CD4-positive, CD25-positive, alpha-beta regulatory T cell (primary cell): Measurements from ENCODE around the gene WDR26. TPM values are rescaled to one million over a fixed set of nuclear protein-coding genes. Genes with fewer than 3 reads are reported as not detected.
"Not testable (repeated sequence)": the region's sequence is repeated elsewhere in the genome, so short reads cannot be mapped to it uniquely, and the experiment has no call there.

Experiments used
- ATAC-seq, 2 donors: fragments of 150-1000 bp; cut with Tn5 transposase; one replicate each; pipeline ENCODE4 v1.10.0; 2021; ENCODE audit warnings: low read depth in 2 of 2, moderate number of reproducible peaks in 2 of 2, moderate library complexity in 1 of 2
- DNase-seq, 3 donors: peaks; one replicate each; pipeline versions ENCODE4 v3.0.0 to v3.0.0-alpha.2; 2012 to 2022; ENCODE audit warnings: mixed read lengths in 1 of 3
- H3K27ac ChIP-seq: one replicate; pipeline ENCODE4 v1.7.0; 2013; ENCODE audit warnings: mild to moderate bottlenecking, low read length; ENCODE audit not compliant: insufficient read depth, poor library complexity, severe bottlenecking
- H3K27me3 ChIP-seq: one replicate; pipeline ENCODE4 v1.7.0; 2013; ENCODE audit warnings: low read length; ENCODE audit not compliant: control insufficient read depth, insufficient read depth
- H3K36me3 ChIP-seq: one replicate; pipeline ENCODE4 v1.7.0; 2013; ENCODE audit warnings: mild to moderate bottlenecking, low read length, moderate library complexity; ENCODE audit not compliant: control insufficient read depth, insufficient read depth
- H3K4me1 ChIP-seq: 2 replicates; pipeline ENCODE4 v1.7.0; 2013; ENCODE audit warnings: mild to moderate bottlenecking, low read length; ENCODE audit not compliant: insufficient read depth, control insufficient read depth, poor library complexity, severe bottlenecking
- H3K4me3 ChIP-seq: one replicate; pipeline ENCODE4 v1.7.0; 2013; ENCODE audit warnings: low read depth, mild to moderate bottlenecking, low read length, moderate library complexity
- H3K9me3 ChIP-seq, 2 experiments: 1 replicate in 1 of 2; 2 replicates in 1 of 2; pipeline ENCODE4 v1.7.0; 2013; ENCODE audit warnings: low read length in 2 of 2, mild to moderate bottlenecking in 1 of 2, moderate library complexity in 1 of 2; ENCODE audit not compliant: control insufficient read depth in 2 of 2
- H3K27ac Mint-ChIP-seq, 3 donors: one replicate each; pipeline ENCODE4 v1.8.0; 2020 to 2022; ENCODE audit warnings: mild to moderate bottlenecking in 3 of 3, mixed read lengths in 3 of 3, moderate library complexity in 2 of 3
- H3K27me3 Mint-ChIP-seq: one replicate; pipeline ENCODE4 v1.8.0; 2022; ENCODE audit warnings: mild to moderate bottlenecking, mixed read lengths
- H3K36me3 Mint-ChIP-seq: one replicate; pipeline ENCODE4 v1.8.0; 2020; ENCODE audit warnings: mixed read lengths
- H3K4me1 Mint-ChIP-seq, 4 donors: one replicate each; pipeline ENCODE4 v1.8.0; 2020 to 2022; ENCODE audit warnings: mixed read lengths in 4 of 4, mild to moderate bottlenecking in 1 of 4
- H3K4me3 Mint-ChIP-seq, 4 donors: one replicate each; pipeline ENCODE4 v1.8.0; 2020 to 2022; ENCODE audit warnings: mild to moderate bottlenecking in 4 of 4, mixed read lengths in 4 of 4, moderate library complexity in 3 of 4
- H3K9me3 Mint-ChIP-seq, 7 donors: one replicate each; pipeline ENCODE4 v1.8.0; 2020 to 2022; ENCODE audit warnings: mixed read lengths in 7 of 7, mild to moderate bottlenecking in 3 of 7, moderate library complexity in 2 of 7
- polyA plus RNA-seq, 4 donors: library from polyadenylated mRNA; unstranded; fragments of 300-500 nt; fragmentation: Illumina TruSeq; gene quantifications; one replicate each; pipeline ENCODE4 v1.2.3, GENCODE V29; 2021
- total RNA-seq: library from RNA; stranded (reverse); gene quantifications from one replicate; pipeline ENCODE4 v1.2.3, GENCODE V29; 2022

The WDR26 gene
- 209 TPM for total RNA-seq
- polyA plus RNA-seq = 1 to 10 TPM; 2.6 to 5.3 (median 3.3) TPM

GRCh38 chr1:224434691-224435317 lies at the start of gene WDR26:
TSS of gene WDR26 (minus strand) at chr1:224434797.
- no peaks in the 10 kb centered on the region for H3K9me3 Mint-ChIP-seq
- peaks cover 29 to 49% (median 42%) of the 10 kb centered on the region in 4 donors for H3K4me1 Mint-ChIP-seq
- Histone ChIP-seq H3K4me3 (peak within 1 kb of the TSS; percentile 91), H3K9me3 (no peaks in the 10 kb centered on the region), H3K36me3 (peaks cover 4% of the 10 kb centered on the region), H3K27me3 (no peaks in the 10 kb centered on the region), H3K27ac (peak within 1 kb of the TSS; percentile 92), H3K4me1 (peaks cover 49% of the 10 kb centered on the region)
- peak within 1 kb of the TSS; percentile 93 to 97 (median 96) for H3K4me3 Mint-ChIP-seq
- H3K27ac Mint-ChIP-seq = peak within 1 kb of the TSS; percentile 97 to 99 (median 98)
- DNase-seq (peak; percentile 83 to 93 (median 87)), ATAC-seq (peak; percentile 86)
- H3K36me3 Mint-ChIP-seq = peaks cover 4% of the 10 kb centered on the region
- H3K27me3 Mint-ChIP-seq = no peaks in the 10 kb centered on the region

- DNase-seq, ATAC-seq, H3K36me3 Mint-ChIP-seq, H3K4me3 ChIP-seq, H3K36me3 ChIP-seq, H3K9me3 ChIP-seq, H3K27me3 ChIP-seq, H3K27me3 Mint-ChIP-seq, H3K9me3 Mint-ChIP-seq, H3K4me1 Mint-ChIP-seq, H3K27ac ChIP-seq, H3K4me1 ChIP-seq, H3K4me3 Mint-ChIP-seq, H3K27ac Mint-ChIP-seq: not testable (repeated sequence)
Observed at GRCh38 chr1:224483206-224483605, 48.6 kb upstream of the WDR26 start.

- Histone ChIP-seq H3K27me3 (no peaks in the 10 kb centered on the region), H3K4me1 (no peaks in the 10 kb centered on the region), H3K27ac (no peak overlapping the region), H3K4me3 (no peak overlapping the region), H3K36me3 (no peaks in the 10 kb centered on the region), H3K9me3 (peaks cover 0 to 2% of the 10 kb centered on the region in 2 experiments)
- Mint-ChIP-seq H3K4me1 (no peaks in the 10 kb centered on the region), H3K27ac (no peak overlapping the region), H3K36me3 (peaks cover 6% of the 10 kb centered on the region), H3K27me3 (no peaks in the 10 kb centered on the region), H3K9me3 (peaks cover 0 to 6% (median 2%) of the 10 kb centered on the region in 7 donors), H3K4me3 (no peak overlapping the region)
- no peak for ATAC-seq
- DNase-seq = no peak
Observed at GRCh38 chr1:224482619-224483018, 48.0 kb upstream of the WDR26 start.

- no peak for DNase-seq
- H3K27ac ChIP-seq = no peak overlapping the region
- H3K4me1 Mint-ChIP-seq = no peaks in the 10 kb centered on the region
- H3K27me3 Mint-ChIP-seq = no peaks in the 10 kb centered on the region
- ATAC-seq = no peak
- peaks cover 6% of the 10 kb centered on the region for H3K36me3 Mint-ChIP-seq
- no peaks in the 10 kb centered on the region for H3K36me3 ChIP-seq
- H3K4me3 ChIP-seq = no peak overlapping the region
- peaks cover 0 to 2% of the 10 kb centered on the region in 2 experiments for H3K9me3 ChIP-seq
- no peak overlapping the region for H3K4me3 Mint-ChIP-seq
- H3K4me1 ChIP-seq = no peaks in the 10 kb centered on the region
- H3K27me3 ChIP-seq = no peaks in the 10 kb centered on the region
- H3K9me3 Mint-ChIP-seq = peaks cover 0 to 6% (median 2%) of the 10 kb centered on the region in 7 donors
- H3K27ac Mint-ChIP-seq = no peak overlapping the region
Observed at GRCh38 chr1:224481601-224482000, 47.0 kb upstream of the WDR26 start.

GRCh38 chr1:224480888-224481459 lies 46.4 kb upstream of the WDR26 start:
- not testable (repeated sequence) for H3K9me3 ChIP-seq, H3K27ac Mint-ChIP-seq, H3K27me3 ChIP-seq, H3K27ac ChIP-seq, H3K36me3 ChIP-seq, H3K36me3 Mint-ChIP-seq, DNase-seq, ATAC-seq, H3K4me1 ChIP-seq, H3K4me1 Mint-ChIP-seq, H3K27me3 Mint-ChIP-seq, H3K4me3 ChIP-seq, H3K4me3 Mint-ChIP-seq, H3K9me3 Mint-ChIP-seq

- not testable (repeated sequence) for H3K27ac Mint-ChIP-seq, H3K9me3 Mint-ChIP-seq, H3K36me3 ChIP-seq, H3K36me3 Mint-ChIP-seq, H3K4me3 Mint-ChIP-seq, H3K4me3 ChIP-seq, DNase-seq, ATAC-seq, H3K9me3 ChIP-seq, H3K27me3 Mint-ChIP-seq, H3K27me3 ChIP-seq, H3K4me1 Mint-ChIP-seq, H3K27ac ChIP-seq, H3K4me1 ChIP-seq
Observed at GRCh38 chr1:224480200-224480599, 45.6 kb upstream of the WDR26 start.

- H3K4me3 ChIP-seq = no peak overlapping the region
- Mint-ChIP-seq H3K4me3 (no peak overlapping the region), H3K27me3 (peaks cover 4% of the 10 kb centered on the region), H3K9me3 (peaks cover 0 to 2% (median 0%) of the 10 kb centered on the region in 7 donors), H3K27ac (no peak overlapping the region), H3K36me3 (no peaks in the 10 kb centered on the region), H3K4me1 (peaks cover 0 to 3% (median 1%) of the 10 kb centered on the region in 4 donors)
- no peaks in the 10 kb centered on the region for H3K4me1 ChIP-seq
- no peaks in the 10 kb centered on the region for H3K9me3 ChIP-seq
- no peak overlapping the region for H3K27ac ChIP-seq
- ATAC-seq (no peak), DNase-seq (no peak)
- H3K36me3 ChIP-seq = no peaks in the 10 kb centered on the region
- H3K27me3 ChIP-seq = no peaks in the 10 kb centered on the region
Observed at GRCh38 chr1:224472806-224473205, 38.2 kb upstream of the WDR26 start.

- no peaks in the 10 kb centered on the region for H3K9me3 Mint-ChIP-seq
- Histone ChIP-seq H3K4me1 (peaks cover 7% of the 10 kb centered on the region), H3K27me3 (no peaks in the 10 kb centered on the region), H3K9me3 (no peaks in the 10 kb centered on the region), H3K27ac (no peak overlapping the region), H3K4me3 (no peak overlapping the region), H3K36me3 (no peaks in the 10 kb centered on the region)
- peaks cover 7 to 13% (median 10%) of the 10 kb centered on the region in 4 donors for H3K4me1 Mint-ChIP-seq
- H3K4me3 Mint-ChIP-seq = no peak overlapping the region
- no peak for DNase-seq
- no peaks in the 10 kb centered on the region for H3K36me3 Mint-ChIP-seq
- H3K27me3 Mint-ChIP-seq = no peaks in the 10 kb centered on the region
- H3K27ac Mint-ChIP-seq = no peak overlapping the region
- no peak for ATAC-seq
Observed at GRCh38 chr1:224466154-224466553, 31.6 kb upstream of the WDR26 start.
